K562 (cell line): Measurements from ENCODE around the gene EXTL1. TPM values are rescaled to one million over a fixed set of nuclear protein-coding genes. Genes with fewer than 3 reads are reported as not detected.

Source experiments
- ADNP ChIP-seq: fragments of 200-800 bp; sonication (Bioruptor generic); IDR thresholded peaks from 2 replicates; pipeline ENCODE4 v1.6.1; 2016; ENCODE audit warnings: missing genetic modification characterization, missing compliant biosample characterization
- ATF1 ChIP-seq, 2 experiments: fragments of 450-650 bp in 1 of 2; IDR thresholded peaks; 2 replicates each; pipeline ENCODE4 v1.6.1; 2016; ENCODE audit warnings: missing compliant biosample characterization in 1 of 2, missing genetic modification characterization in 1 of 2
- ATF4 ChIP-seq: fragments of 450-650 bp; formaldehyde crosslinking; IDR thresholded peaks from 2 replicates; pipeline ENCODE4 v1.4.0; 2022; ENCODE audit warnings: mild to moderate bottlenecking, moderate library complexity
- ATF7 ChIP-seq: fragments of 450-650 bp; IDR thresholded peaks from 2 replicates; pipeline ENCODE4 v1.7.1; 2014; ENCODE audit warnings: mild to moderate bottlenecking, moderate library complexity
- BACH1 ChIP-seq: fragments of 200-800 bp; sonication (Bioruptor generic); IDR thresholded peaks from 2 replicates; pipeline ENCODE4 v1.6.1; 2016; ENCODE audit warnings: missing genetic modification characterization, missing compliant biosample characterization
- BHLHE40 ChIP-seq: IDR thresholded peaks from 2 replicates; pipeline ENCODE4 v1.6.1; 2011; ENCODE audit warnings: low read length, improper control_type of control experiment
- BRD9 ChIP-seq: fragments of 450-650 bp; IDR thresholded peaks from 2 replicates; pipeline ENCODE4 v1.6.1; 2018; ENCODE audit warnings: low read depth; ENCODE audit not compliant: partially characterized antibody
- CBFA2T3 ChIP-seq: fragments of 450-650 bp; IDR thresholded peaks from 2 replicates; pipeline ENCODE4 v1.6.1; 2017
- CCNT2 ChIP-seq: IDR thresholded peaks from 2 replicates; pipeline ENCODE4 v1.6.1; 2011; ENCODE audit warnings: borderline replicate concordance, low read depth, mild to moderate bottlenecking, moderate library complexity, mixed read lengths, low read length; ENCODE audit not compliant: insufficient read length; ENCODE audit errors: extremely low read depth
- CREM ChIP-seq: IDR thresholded peaks from 2 replicates; pipeline ENCODE4 v1.6.1; 2014; ENCODE audit warnings: antibody characterized with exemption, low read depth
- DDX20 ChIP-seq: fragments of 450-650 bp; IDR thresholded peaks from 2 replicates; pipeline ENCODE4 v1.6.1; 2016; ENCODE audit warnings: missing genetic modification characterization, low read depth, mild to moderate bottlenecking, missing compliant biosample characterization, moderate library complexity
- GABPB1 ChIP-seq: sonication (generic); formaldehyde crosslinking; IDR thresholded peaks from 2 replicates; pipeline ENCODE4 v1.8.0; 2022; ENCODE audit warnings: mild to moderate bottlenecking, missing genetic modification reagents
- HEY1 ChIP-seq: fragments of 250-450 bp; sonication (Bioruptor Pico); IDR thresholded peaks from 2 replicates; pipeline ENCODE4 v1.5.0; 2020; ENCODE audit warnings: mild to moderate bottlenecking, moderate library complexity, borderline replicate concordance
- MAFK ChIP-seq: IDR thresholded peaks from 2 replicates; pipeline ENCODE4 v1.6.1; 2011; ENCODE audit warnings: low read length, improper control_type of control experiment
- MAZ ChIP-seq, 2 experiments: fragments of 450-650 bp in 1 of 2; sonication (generic) in 1 of 2; formaldehyde crosslinking; IDR thresholded peaks in 1 of 2; conservative IDR thresholded peaks in 1 of 2; 2 replicates each; pipeline versions ENCODE4 v1.4.0 to v1.5.0; 2020; ENCODE audit warnings: mild to moderate bottlenecking in 1 of 2, missing genetic modification reagents in 1 of 2
- MEIS2 ChIP-seq: fragments of 450-650 bp; IDR thresholded peaks from 2 replicates; pipeline ENCODE4 v1.6.1; 2014; ENCODE audit warnings: mild to moderate bottlenecking; ENCODE audit not compliant: partially characterized antibody
- POLR2G ChIP-seq: fragments of 200-400 bp; formaldehyde crosslinking; IDR thresholded peaks from 2 replicates; pipeline ENCODE4 v1.6.1; 2017; ENCODE audit warnings: low read depth, mild to moderate bottlenecking, antibody characterized with exemption, low read length, moderate library complexity
- SRSF3 ChIP-seq: fragments of 200-400 bp; formaldehyde crosslinking; IDR thresholded peaks from 2 replicates; pipeline ENCODE4 v1.6.1; 2016; ENCODE audit warnings: mild to moderate bottlenecking, low read length, moderate library complexity; ENCODE audit not compliant: insufficient read depth
- STAT5A ChIP-seq: IDR thresholded peaks from 2 replicates; pipeline ENCODE4 v1.6.1; 2012; ENCODE audit warnings: low read length, inconsistent platforms, borderline replicate concordance
- TCF7 ChIP-seq: sonication (generic); IDR thresholded peaks from 2 replicates; pipeline ENCODE4 v1.6.1; 2016; ENCODE audit warnings: antibody characterized with exemption, borderline replicate concordance
- USF2 ChIP-seq: sonication (generic); formaldehyde crosslinking; IDR thresholded peaks from 2 replicates; pipeline ENCODE4 v1.5.0; 2020; ENCODE audit warnings: missing genetic modification reagents
- ZNF431 ChIP-seq: sonication (generic); formaldehyde crosslinking; IDR thresholded peaks from 2 replicates; pipeline ENCODE4 v1.8.0; 2022; ENCODE audit warnings: mild to moderate bottlenecking, missing genetic modification reagents
- ZNF696 ChIP-seq: fragments of 250-450 bp; sonication (Bioruptor Pico); conservative IDR thresholded peaks from 2 replicates; pipeline ENCODE4 v1.4.0; 2020; ENCODE audit warnings: mild to moderate bottlenecking, moderate library complexity
- polyA plus RNA-seq, 8 experiments: library from polyadenylated mRNA; depleted of rRNA in 4 of 8; stranded (reverse) in 5 of 8; unstranded in 3 of 8; fragments of >200 nt; fragmentation: Nextera tagmentation in 2 of 8; fragmentation: Illumina TruSeq in 1 of 8; extraction: Ambion mirVana in 2 of 8; extraction: Trizol in 1 of 8; gene quantifications; 2 replicates each; pipeline versions ENCODE4 v1.2.1 to v1.2.3, GENCODE V29; 2011 to 2014; ENCODE audit warnings: inconsistent platforms in 1 of 8, missing spikeins in 1 of 8
- total RNA-seq, 7 experiments: library from RNA; depleted of rRNA in 6 of 7; stranded (reverse); fragments of >200 nt in 6 of 7; fragmentation: Illumina TruSeq in 2 of 7; extraction: Trizol in 2 of 7; gene quantifications; 2 replicates each; pipeline versions ENCODE4 v1.2.1 to v1.2.3, GENCODE V29; 2011 to 2021; ENCODE audit warnings: low replicate concordance in 1 of 7
- TF ChIP-seq, protein P1 (sequence below): fragments of 250-450 bp; sonication (Bioruptor Pico); IDR thresholded peaks from 2 replicates; pipeline ENCODE4 v1.8.0; 2022; ENCODE audit warnings: inconsistent platforms

The EXTL1 gene
- total and polyA plus RNA-seq, 9 of the 15 experiments (the other 6 are each of a cell fraction or from before 2014, with no cell fraction given): 0.04 to 0.23 (median 0.08) TPM; not detected in 3

DNA sequence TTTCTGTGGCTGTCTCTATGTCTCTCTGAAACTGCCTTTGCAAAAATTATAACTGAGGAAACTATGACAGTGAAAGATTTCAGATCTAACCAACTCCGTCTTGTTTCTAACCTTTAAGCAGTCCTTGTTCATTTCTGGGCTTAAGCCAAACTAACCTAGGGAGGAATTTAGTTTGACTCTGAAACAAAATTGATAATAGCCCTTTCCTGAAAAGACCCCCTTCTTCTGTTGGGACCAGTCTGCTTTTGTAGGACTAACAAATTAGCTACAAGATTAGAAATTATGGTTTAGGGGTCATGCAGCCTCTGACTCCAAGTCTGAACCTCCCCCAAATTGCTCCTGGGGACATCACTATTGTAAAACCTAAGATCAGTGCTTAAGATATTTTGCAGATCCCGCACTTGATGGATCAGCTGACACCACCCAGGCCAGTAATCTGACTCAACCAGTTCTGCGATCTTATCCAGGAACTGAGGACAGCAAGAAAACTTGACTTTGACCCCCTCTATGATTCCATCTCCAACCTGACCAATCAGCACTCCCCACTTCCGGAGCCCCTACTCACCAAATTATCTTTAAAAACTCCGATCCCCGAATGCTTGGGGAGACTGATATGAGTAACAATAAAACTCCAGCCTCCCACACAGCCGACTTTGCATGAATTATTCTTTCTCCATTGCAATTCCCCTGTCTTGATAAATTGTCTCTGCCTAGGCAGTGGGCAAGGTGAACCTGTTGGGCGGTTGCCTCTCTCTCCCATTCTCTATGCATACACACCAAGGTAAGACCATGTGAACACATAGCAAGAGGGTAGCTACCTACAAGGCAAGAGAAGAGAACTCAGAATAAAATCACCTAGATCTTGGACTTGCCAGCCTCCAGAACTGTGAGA, 57.0 kb downstream of the EXTL1 start (continued):
- TF ChIP-seq MAZ (CRISPR knock-in tag; conservative IDR thresholded peaks at IDR 0.05 in 1 of 2, IDR thresholded peaks at IDR 0.05 in 1 of 2): no peak
- no peak for TF ChIP-seq ATF1 (CRISPR knock-in tag; IDR thresholded peaks at IDR 0.05)
- TF ChIP-seq ATF1 (tag; IDR thresholded peaks at IDR 0.05): no peak
- peak; percentile 78 for TF ChIP-seq CBFA2T3
- TF ChIP-seq GABPB1 (CRISPR knock-in tag): no peak
- TF ChIP-seq BRD9: no peak
- no peak for TF ChIP-seq ZNF696
- TF ChIP-seq USF2 (CRISPR knock-in tag): no peak; the same call in 1 of the 2 replicates
- TF ChIP-seq, protein P1, sequence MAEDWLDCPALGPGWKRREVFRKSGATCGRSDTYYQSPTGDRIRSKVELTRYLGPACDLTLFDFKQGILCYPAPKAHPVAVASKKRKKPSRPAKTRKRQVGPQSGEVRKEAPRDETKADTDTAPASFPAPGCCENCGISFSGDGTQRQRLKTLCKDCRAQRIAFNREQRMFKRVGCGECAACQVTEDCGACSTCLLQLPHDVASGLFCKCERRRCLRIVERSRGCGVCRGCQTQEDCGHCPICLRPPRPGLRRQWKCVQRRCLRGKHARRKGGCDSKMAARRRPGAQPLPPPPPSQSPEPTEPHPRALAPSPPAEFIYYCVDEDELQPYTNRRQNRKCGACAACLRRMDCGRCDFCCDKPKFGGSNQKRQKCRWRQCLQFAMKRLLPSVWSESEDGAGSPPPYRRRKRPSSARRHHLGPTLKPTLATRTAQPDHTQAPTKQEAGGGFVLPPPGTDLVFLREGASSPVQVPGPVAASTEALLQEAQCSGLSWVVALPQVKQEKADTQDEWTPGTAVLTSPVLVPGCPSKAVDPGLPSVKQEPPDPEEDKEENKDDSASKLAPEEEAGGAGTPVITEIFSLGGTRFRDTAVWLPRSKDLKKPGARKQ (CRISPR knock-in tag): no peak
- TF ChIP-seq STAT5A: no peak
- TF ChIP-seq CREM: no peak
- no peak for TF ChIP-seq MAFK
- TF ChIP-seq BHLHE40: no peak
- peak; percentile 69 for TF ChIP-seq MEIS2
- no peak for TF ChIP-seq TCF7
- no peak for TF ChIP-seq HEY1 (CRISPR knock-in tag)
- TF ChIP-seq POLR2G: no peak
- TF ChIP-seq BACH1 (tag): no peak
- no peak for TF ChIP-seq ATF4 (CRISPR knock-in tag)
- TF ChIP-seq CCNT2: no peak
- TF ChIP-seq ATF7: peak; percentile 54
- no peak for TF ChIP-seq SRSF3
- no peak for TF ChIP-seq ADNP (tag)
- TF ChIP-seq DDX20 (tag): no peak
- TF ChIP-seq ZNF431 (CRISPR knock-in tag): no peak
